ENCODE measurements around the gene A4GNT.
"Not testable (repeated sequence)": the region's sequence is repeated elsewhere in the genome, so short reads cannot be mapped to it uniquely, and the experiment has no call there.

The A4GNT gene

DNA sequence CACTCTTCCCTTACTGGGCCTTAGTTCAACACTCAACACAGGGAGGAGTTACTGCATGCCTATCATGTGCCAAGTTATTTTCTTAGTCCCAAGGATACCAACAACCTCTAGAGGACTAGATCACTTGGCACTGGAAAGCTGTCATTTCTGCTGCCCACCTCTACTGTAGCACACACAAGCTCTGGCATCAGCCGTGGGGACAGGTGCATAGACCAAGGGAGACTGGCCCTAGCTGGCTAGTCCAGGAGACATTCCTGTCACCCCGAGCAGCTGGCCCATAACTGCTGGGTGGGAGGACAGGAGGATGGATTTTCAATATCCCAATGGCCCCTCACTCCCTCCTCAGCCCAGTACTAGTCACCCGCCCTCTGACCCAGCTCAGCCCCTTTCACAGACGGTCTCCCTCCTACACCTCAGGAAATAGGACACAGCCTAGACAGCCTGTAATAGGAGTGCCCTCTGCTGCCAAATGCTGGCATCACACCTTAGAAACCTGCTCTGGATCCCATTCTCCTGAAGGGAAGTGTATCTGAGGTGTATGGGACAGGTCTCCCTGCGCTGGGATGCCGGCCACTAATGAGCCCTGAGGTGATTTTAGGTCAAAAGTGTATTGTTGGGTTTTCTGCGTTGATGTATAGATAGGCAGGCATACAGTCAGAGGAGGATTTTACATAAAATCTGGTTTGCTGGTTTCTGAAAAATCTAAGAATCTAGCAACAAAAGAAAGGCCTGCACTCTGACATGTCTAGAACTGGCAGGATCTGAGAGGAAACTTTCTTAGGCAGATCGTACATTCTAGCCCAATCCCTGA, 13.4 kb downstream of the A4GNT start:
- DNase-seq: peak; percentile 79

GRCh38 chr3:138114988-138115971, 16.9 kb downstream of the A4GNT start, which contains the start of gene DZIP1L:
DZIP1L (minus strand) TSS chr3:138115608; CDS start chr3:138103971, 11,637 bp downstream.
- DNase-seq: peak; percentile 90

DNA sequence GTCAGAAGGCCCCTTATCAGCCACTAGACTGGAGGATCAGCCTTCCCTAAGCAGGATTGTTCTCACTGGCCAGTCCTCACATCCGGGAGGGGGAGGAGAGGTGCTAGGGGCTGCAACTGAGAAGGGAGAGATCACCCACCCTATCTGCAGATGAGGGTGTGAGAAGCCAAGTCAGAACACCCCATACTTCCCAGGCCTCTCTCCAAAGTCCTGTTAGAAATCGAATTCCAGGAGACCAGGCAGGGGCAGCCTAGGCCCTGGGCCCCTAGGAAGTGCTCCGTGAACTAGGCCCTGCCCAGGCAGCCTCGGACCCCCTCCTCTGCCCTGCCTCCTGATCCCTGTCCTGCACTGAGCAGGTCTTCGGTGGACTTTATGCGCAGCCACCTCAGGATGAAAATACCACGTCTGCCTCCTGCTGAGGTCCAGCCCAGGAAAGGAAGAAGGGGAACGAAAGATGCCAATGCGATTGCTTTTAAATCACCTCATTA, 17.7 kb downstream of the A4GNT start:
- DNase-seq: peak; percentile 60

- DNase-seq: no peak
Measured at GRCh38 chr3:138113326-138113725, 18.9 kb downstream of the A4GNT start.

DNA sequence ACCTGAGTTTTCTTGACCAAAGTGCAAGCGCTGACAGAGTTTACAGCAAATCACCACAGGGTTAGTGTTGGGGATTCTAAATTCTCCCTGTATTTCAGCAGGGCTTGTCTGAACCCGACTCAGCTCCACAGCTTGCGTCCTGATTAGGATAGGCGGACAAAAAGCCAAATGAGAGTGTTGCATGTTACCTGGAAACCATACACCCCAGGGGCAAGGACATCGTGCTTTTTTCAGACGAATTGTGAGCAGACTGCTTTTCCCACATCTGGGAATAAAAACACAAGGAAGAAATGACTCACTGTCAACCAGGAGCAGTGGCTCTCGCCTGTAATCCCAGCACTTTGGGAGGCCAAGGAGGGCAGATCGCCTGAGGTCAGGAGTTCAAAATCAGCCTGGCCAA, 19.8 kb downstream of the A4GNT start:
- DNase-seq: no peak

DNA sequence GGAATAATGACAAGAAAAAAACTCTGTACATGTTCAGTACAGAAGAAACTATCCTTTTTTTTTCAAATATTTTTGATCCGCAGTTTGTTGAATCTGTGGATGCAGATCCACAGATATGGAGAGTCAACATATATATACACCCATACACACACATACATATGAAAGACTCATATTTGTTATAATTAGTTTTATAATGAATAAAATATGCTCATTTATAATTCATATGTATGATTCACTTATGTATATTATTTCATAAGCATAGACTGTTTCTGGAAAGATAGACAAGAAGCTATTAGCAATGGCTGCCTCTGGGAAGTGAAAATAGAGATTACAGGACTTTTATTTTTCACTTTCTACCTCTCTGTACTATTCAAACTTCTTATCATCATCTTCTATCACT, 26.6 kb downstream of the A4GNT start:
- DNase-seq: no peak

DNA sequence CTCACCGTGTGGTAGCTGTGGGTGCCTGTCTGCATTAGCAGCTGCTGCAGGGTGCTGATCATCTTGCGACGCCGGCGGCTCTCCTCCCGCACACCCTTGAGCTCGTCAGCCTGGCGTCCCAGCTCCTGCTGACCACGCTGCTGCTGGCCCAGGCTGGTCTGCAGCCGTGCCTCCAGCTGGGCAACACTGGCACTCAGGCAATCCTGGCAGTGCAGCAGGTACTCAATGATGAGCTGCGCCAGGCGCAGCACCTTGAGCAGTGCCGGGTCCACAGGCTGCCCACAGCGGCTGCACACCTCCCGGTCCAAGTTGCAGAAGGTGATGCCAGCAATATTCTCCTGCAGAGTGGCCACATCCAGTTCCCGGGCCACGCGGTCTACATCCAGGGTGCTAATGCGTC, 28.7 kb downstream of the A4GNT start:
- DNase-seq: no peak

GRCh38 chr3:138101351-138101940, 30.7 kb downstream of the A4GNT start:
- DNase-seq: not testable (repeated sequence)

DNA sequence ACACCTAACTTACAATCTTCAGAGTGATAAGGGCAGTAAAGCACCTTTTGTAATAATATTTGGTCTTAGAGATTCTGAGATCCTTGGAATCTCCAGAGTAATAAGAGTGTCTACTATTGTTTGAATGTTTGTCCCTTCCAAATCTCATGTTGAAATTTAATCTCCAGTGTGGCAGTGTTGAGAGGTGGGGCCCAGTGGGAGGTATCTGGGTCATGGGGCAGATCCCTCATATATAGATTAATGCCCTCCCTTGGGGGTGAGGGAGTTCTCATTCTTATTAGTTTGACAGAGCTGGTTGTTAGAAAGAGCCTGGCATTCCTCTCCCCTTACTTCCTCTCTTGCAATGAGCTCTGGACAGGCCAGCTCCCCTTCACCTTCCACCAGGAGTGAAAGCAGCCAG, 32.8 kb downstream of the A4GNT start:
- DNase-seq: no peak

- DNase-seq: no peak
Measured at GRCh38 chr3:138097192-138098172, 34.7 kb downstream of the A4GNT start.

GRCh38 chr3:138093721-138094120, 38.5 kb downstream of the A4GNT start:
- no peak for DNase-seq

GRCh38 chr3:138092023-138092422, 40.2 kb downstream of the A4GNT start:
- no peak for DNase-seq

GRCh38 chr3:138089091-138089490, 43.1 kb downstream of the A4GNT start:
- DNase-seq: no peak

- DNase-seq: not testable (repeated sequence)
Measured at GRCh38 chr3:138085745-138086144, 46.4 kb downstream of the A4GNT start.

GRCh38 chr3:138084196-138084595, 48.0 kb downstream of the A4GNT start:
- no peak for DNase-seq

DNA sequence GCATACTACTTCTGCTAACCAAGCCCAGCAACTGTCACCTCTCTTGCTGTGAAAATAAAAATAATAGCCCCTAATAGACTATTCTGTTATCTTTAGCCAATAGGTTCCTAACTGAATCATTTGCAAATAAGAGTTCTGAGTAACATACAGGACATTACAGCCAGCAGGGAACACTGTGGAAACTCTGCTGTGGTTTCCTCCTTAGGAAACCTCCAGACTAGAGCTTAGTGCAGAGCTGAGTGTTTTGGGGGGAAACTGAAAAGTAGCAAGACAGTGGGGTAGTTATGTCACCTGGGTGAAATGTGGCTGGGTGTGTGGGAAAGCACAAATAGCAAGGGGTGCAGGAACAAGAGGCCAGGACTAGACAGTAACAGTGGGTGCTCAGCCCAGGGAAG, 49.2 kb downstream of the A4GNT start:
- no peak for DNase-seq

DNA sequence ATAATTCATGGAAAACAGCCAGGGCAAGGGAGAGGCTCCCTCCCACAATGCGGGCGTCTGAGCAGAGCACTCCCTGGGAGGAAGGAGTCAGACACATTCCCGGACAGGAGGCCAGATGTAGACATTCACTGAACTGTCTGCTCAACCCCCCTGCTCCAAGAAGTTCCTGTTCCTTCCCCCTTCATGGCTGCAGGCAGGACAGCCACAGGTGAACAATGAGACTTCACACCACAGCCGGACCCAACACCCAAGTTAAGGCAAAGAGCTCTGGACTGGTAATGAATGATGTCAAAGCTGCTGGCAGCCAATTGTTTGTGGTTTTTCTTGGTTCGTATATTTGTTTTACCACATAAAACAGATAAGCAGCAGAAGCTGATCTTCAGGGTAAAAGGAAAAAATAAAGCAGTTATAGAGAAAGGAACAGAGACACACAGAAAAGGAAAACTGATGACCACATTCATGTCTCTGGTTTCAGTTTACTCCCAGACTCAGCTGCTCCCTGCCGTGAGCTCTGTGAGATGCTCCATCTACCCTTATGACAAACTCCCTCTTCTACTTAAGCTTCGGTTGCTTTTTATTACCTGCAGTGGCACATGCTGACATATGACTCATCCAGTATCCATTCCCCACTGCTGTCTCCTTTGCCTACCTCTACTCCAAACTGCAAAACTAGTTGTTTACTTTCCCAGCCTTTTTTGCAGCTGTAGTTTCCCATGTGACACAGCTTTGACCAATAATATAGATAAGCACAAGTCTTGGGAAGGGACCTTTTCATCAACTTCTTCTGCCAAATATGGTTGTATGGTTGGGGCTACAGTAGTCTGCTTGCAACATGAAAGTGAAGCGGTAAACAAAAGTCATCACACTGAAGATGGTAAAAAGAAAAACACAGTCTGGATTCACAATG, 49.9 kb downstream of the A4GNT start:
- no peak for DNase-seq

DNA sequence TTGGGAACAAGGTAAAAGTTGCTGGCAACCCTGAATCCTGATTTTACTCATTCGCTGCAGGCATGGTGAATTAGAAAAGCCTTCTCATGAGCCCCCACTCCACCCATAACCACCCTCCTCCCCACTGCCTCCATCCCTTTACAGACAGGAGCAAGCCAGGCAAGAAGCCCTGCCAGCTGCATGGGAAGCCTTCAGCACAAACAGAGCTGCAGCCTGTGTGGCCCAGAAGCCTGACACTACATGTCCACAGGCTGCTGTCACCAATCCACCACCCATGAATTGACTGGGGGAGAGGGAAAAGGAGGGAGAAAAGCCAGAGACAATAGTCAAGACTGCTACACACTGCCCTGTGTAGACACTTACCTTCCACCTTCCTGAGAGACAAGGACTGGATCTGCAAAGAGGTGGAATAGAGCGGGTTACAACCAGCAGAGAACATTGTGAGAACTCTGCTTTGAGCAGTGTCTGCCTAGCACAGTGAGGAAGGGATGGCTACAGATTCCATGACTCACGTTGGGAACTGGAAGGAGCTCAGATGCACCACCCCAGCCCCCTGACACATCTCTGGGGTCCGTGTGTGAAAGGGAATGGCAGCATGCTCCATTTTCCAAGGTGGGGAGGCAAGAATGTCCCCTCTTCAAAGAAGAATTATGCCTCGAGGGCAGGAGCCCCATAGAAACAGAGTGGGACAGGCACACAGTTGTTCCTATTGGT, 50.7 kb downstream of the A4GNT start:
- DNase-seq: no peak

GRCh38 chr3:138079901-138080300, 52.3 kb downstream of the A4GNT start:
- no peak for DNase-seq

DNA sequence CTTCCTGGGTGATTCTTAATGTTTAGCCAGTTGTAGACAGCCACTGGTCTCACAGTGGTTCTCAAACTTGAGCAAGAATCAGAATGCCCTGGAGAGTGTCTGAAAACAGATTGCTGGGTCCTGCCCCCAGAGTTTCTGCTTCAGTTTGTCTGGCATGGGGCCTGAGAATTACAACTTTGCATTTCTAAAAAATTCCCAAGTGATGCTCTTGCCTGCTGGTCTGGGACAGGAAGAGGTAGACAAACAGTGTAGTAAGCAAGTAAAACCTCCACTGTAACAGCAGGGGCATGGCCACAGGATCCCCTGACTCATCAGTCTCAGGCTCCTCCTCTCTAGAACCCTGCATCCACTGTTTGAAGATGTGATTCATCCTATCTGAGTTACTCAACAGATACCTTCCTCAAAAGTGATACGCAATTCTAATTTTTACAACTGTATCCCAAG, 53.3 kb downstream of the A4GNT start:
- no peak for DNase-seq
